ENCODE data around the gene CNOT1.
A peak's percentile ranks its signal among the peaks of the same experiment; 100 is the strongest.

The CNOT1 gene

GRCh38 chr16:58506241-58507194, 123.1 kb downstream of the CNOT1 start:
- DNase-seq (ENCODE audit: low read depth, low spot score), result no peak
- TF ChIP-seq CTCF (IDR thresholded peaks at IDR 0.05; ENCODE audit: insufficient read depth, low read length, missing control alignments), result no peak
- ChIA-PET CTCF (interaction anchor here (1.4 kb wide), 1 partner anchor 11 kb away, joined by 3 read pairs; no protein-coding TSS in a partner anchor), POLR2A (no interaction called here)
- no peak overlapping the region for H3K4me3 ChIP-seq (ENCODE audit: low read depth, low read length)

GRCh38 chr16:58503863-58504688, 125.5 kb downstream of the CNOT1 start:
- ChIA-PET CTCF (no interaction called here), POLR2A (no interaction called here)
- H3K4me3 ChIP-seq (ENCODE audit: low read depth, low read length), result no peak overlapping the region
- no peak for DNase-seq (ENCODE audit: low read depth, low spot score)
- TF ChIP-seq CTCF (IDR thresholded peaks at IDR 0.05; ENCODE audit: insufficient read depth, low read length, missing control alignments), result no peak

GRCh38 chr16:58503166-58503862, 126.3 kb downstream of the CNOT1 start:
- POLR2A ChIA-PET, result no interaction called here
- DNase-seq (ENCODE audit: low read depth, low spot score), result no peak
- TF ChIP-seq CTCF (IDR thresholded peaks at IDR 0.05; ENCODE audit: insufficient read depth, low read length, missing control alignments), result no peak
- H3K4me3 ChIP-seq (ENCODE audit: low read depth, low read length), result no peak overlapping the region
- CTCF ChIA-PET, result interaction anchor here (4.1 kb wide), 1 partner anchor 8 kb away, joined by 29 read pairs; no protein-coding TSS in a partner anchor

GRCh38 chr16:58502217-58502921, 127.3 kb downstream of the CNOT1 start:
- ChIA-PET POLR2A (no interaction called here), CTCF (interaction anchor here (0.6 to 4.1 kb wide), 3 partner anchors 9 to 254 kb away, joined by 3 to 29 read pairs (median 8); no protein-coding TSS in a partner anchor)
- DNase-seq (ENCODE audit: low read depth, low spot score), result no peak
- no peak overlapping the region for H3K4me3 ChIP-seq (ENCODE audit: low read depth, low read length)
- TF ChIP-seq CTCF (IDR thresholded peaks at IDR 0.05; ENCODE audit: insufficient read depth, low read length, missing control alignments), result no peak

- peak overlapping the region; percentile 70 for H3K4me3 ChIP-seq (ENCODE audit: low read depth, low read length)
- no peak for TF ChIP-seq CTCF (IDR thresholded peaks at IDR 0.05; ENCODE audit: insufficient read depth, low read length, missing control alignments)
- ChIA-PET POLR2A (no interaction called here), CTCF (interaction anchor here (0.6 to 4.1 kb wide), 5 partner anchors 10 to 255 kb away, joined by 3 to 29 read pairs (median 8); no protein-coding TSS in a partner anchor)
- DNase-seq (ENCODE audit: low read depth, low spot score), result no peak
Observed at GRCh38 chr16:58501242-58502131, 128.1 kb downstream of the CNOT1 start.
